BE2C (cell line): Measurements from ENCODE around the gene DOK7.

ENCODE experiments used
- DNase-seq: peaks from one replicate; pipeline ENCODE4 v3.0.0-alpha.2; 2020
- H3K27me3 ChIP-seq: fragments of 250-450 bp; sonication (Bioruptor Pico); 2 replicates; pipeline ENCODE4 v1.5.1; 2020; ENCODE audit warnings: mild to moderate bottlenecking
- H3K36me3 ChIP-seq: fragments of 250-450 bp; sonication (Bioruptor Pico); 2 replicates; pipeline ENCODE4 v1.5.1; 2020; ENCODE audit warnings: mild to moderate bottlenecking
- H3K4me1 ChIP-seq: fragments of 250-450 bp; sonication (Bioruptor Pico); 2 replicates; pipeline ENCODE4 v1.5.1; 2020
- H3K4me3 ChIP-seq: 2 replicates; pipeline ENCODE4 v1.5.1; 2011; ENCODE audit warnings: low read depth, low read length
- H3K9me3 ChIP-seq: fragments of 250-450 bp; sonication (Bioruptor Pico); 2 replicates; pipeline ENCODE4 v1.5.1; 2020
- TF ChIP-seq, protein P1 (sequence below): IDR thresholded peaks from 2 replicates; pipeline ENCODE4 v1.5.1; 2012; ENCODE audit warnings: mild to moderate bottlenecking, low read depth, low read length

Gene DOK7

DNA sequence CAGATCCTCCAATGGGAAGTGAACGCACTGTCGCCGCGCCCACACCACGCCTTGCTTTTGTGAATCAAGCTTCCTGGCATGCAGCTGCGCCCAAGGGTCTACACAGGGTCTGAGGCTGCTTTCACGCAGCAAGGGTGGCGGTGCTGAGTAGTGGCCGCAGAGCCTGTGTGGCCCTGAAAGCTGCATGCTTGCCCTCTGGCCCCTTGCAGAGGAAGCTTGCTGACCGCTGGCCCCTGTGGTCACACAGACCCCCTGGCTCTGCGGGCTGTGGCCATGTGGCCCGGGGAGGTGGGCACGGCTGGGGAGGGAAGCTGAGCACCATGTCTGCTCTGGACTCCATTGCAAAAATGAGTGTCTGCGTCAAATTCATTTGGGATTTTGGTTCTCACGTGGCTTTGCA lies 8.8 kb downstream of the DOK7 start:
- Histone ChIP-seq H3K4me1 (no peaks in the 10 kb centered on the region), H3K4me3 (no peak overlapping the region), H3K9me3 (no peaks in the 10 kb centered on the region), H3K36me3 (no peaks in the 10 kb centered on the region), H3K27me3 (no peaks in the 10 kb centered on the region)
- no peak for DNase-seq
- TF ChIP-seq, protein P1, sequence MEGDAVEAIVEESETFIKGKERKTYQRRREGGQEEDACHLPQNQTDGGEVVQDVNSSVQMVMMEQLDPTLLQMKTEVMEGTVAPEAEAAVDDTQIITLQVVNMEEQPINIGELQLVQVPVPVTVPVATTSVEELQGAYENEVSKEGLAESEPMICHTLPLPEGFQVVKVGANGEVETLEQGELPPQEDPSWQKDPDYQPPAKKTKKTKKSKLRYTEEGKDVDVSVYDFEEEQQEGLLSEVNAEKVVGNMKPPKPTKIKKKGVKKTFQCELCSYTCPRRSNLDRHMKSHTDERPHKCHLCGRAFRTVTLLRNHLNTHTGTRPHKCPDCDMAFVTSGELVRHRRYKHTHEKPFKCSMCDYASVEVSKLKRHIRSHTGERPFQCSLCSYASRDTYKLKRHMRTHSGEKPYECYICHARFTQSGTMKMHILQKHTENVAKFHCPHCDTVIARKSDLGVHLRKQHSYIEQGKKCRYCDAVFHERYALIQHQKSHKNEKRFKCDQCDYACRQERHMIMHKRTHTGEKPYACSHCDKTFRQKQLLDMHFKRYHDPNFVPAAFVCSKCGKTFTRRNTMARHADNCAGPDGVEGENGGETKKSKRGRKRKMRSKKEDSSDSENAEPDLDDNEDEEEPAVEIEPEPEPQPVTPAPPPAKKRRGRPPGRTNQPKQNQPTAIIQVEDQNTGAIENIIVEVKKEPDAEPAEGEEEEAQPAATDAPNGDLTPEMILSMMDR, result no peak

DNA sequence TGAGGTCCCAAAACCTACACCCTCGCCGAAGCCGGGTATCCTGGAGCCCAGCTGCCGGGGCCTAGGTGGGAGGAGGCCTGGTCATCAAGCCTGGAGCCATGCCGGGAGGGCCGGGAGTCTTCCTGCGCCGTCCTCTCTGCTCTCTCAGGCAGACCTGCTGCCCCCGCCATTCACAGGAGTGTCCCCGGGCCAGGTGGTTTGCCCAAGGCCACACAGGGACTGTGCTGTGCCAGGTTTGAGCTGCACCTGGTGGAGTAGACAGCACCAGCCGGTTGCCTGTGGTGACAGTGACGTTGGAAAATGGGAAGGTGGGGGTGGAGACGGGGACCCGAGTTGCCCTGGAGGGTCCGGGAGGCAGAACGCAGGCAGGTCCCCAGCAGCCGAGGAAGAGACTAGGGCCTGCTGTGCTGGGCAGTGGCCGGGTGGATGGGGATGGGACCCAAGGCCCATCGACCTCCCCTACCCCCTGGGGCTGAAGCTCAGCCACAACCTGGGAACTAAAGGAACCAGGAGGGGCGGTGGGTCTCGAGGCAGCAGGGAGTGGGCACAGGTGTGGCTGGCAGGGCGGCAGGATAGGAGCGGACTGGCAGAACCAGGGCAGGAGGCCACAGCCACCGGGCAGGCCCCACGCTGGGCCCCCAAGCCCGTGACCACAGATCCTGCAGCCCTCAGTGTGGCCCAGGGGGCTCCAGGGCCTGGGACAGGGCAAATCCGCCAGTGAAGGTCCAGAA lies 9.5 kb downstream of the DOK7 start:
- Histone ChIP-seq H3K27me3 (no peaks in the 10 kb centered on the region), H3K4me3 (no peak overlapping the region), H3K4me1 (no peaks in the 10 kb centered on the region), H3K36me3 (no peaks in the 10 kb centered on the region), H3K9me3 (no peaks in the 10 kb centered on the region)
- TF ChIP-seq, protein P1, result no peak
- DNase-seq, result no peak

DNA sequence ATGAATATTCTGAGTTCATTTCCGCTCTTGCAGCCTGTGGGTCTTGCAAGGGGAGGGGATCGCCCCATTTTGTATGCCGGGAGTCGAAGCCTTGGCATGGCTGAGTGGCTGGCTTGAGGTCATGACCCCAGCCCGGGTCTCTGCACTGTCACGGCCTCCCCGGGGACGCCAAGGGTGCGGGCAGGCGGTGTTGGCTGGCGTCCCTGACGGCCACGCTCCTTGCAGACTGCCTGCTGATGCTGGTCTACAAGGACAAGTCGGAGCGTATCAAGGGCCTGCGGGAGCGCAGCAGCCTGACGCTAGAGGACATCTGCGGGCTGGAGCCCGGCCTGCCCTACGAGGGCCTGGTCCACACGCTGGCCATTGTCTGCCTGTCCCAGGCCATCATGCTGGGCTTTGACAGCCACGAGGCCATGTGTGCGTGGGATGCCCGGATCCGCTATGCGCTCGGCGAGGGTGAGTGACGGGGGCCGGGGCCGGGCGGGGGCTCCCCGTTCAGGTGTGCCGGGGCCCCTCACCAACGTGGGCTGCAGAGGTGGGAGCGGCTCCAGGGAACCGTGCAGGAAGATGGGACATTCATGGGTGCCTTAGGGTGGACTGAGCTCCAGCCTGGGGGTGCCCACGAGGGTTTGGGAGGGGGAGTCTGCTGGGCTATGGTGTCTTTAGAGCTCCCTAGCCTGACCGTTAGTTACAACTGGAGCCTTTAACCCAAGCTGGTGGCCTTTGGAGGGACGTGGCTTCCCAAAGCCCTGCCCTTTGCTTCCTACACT lies 10.3 kb downstream of the DOK7 start:
- no peaks in the 10 kb centered on the region for H3K4me1 ChIP-seq
- DNase-seq, result no peak
- no peaks in the 10 kb centered on the region for H3K9me3 ChIP-seq
- TF ChIP-seq, protein P1, result no peak
- no peaks in the 10 kb centered on the region for H3K36me3 ChIP-seq
- H3K4me3 ChIP-seq, result no peak overlapping the region
- no peaks in the 10 kb centered on the region for H3K27me3 ChIP-seq

DNA sequence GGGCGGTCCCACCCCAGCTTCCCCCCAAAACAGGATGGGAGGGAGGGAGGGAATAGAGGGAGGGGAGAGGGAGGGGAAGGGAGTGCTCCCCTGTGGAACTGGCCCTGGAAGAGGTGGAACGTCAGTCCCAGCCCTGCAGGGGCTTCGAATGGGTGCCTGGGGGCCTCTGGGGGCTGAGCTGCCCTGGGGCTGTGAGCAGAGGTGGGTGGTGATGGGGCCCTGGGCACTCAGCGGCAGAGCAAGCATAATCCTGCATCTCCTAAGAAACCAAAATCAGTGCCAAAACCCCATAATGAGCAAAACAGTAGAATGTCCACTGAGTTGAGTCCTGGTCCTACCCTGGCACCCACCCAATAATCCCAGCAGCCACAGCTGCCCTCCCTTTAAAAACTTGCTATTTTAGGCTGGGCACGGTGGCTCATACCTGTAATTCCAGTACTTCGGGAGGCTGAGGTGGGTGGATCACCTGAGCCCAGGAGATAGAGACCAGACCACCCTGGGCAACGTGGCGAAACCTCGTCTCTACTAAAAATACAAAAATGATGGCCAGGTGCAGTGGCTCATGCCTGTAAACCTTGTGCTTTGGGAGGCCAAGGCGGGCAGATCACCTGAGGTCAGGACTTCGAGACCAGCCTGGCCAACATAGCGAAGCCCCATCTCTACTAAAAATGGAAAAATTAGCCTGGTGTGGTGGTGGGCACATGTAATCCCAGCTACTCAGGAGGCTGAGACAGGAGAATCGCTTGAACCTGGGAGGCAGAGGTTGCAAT lies 11.1 kb downstream of the DOK7 start:
- H3K36me3 ChIP-seq, result no peaks in the 10 kb centered on the region
- no peak for DNase-seq
- no peak overlapping the region for H3K4me3 ChIP-seq
- H3K9me3 ChIP-seq, result no peaks in the 10 kb centered on the region
- H3K4me1 ChIP-seq, result no peaks in the 10 kb centered on the region
- H3K27me3 ChIP-seq, result no peaks in the 10 kb centered on the region
- TF ChIP-seq, protein P1, result no peak

DNA sequence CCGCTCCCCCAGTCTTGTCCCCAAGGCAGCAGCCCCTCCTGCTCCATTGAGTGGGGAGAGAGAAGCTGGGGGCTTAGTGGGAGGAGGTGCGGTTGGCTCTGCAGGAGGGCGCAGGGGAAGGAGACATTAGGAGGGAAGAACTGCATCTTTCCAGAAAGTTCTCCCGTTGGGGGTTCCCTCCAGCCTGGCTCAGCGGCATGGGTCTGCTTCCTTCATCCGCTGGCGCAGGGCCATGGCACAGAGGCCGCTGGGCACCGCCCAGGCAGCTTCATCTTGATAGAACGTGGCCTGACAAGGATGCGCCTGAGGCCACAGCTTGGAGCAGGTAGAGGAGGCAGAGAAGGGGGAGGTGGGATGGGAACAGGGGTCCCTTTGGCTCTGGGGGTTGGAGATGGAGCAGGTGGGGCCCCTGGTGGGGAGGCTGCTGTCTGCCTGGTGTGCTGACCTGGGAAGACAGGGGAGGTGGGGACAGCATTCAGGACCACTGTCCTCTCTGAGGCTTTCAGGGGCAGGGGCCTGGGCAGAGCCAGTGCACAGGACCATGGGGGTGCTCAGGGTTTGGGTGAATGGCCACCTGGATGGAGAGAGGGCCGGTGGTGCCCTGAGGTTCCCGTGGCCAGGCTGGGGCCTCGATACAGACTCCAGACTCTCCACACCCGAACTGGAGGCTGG lies 12.1 kb downstream of the DOK7 start:
- Histone ChIP-seq H3K4me3 (no peak overlapping the region), H3K4me1 (no peaks in the 10 kb centered on the region), H3K36me3 (no peaks in the 10 kb centered on the region), H3K27me3 (no peaks in the 10 kb centered on the region), H3K9me3 (no peaks in the 10 kb centered on the region)
- TF ChIP-seq, protein P1, result no peak
- DNase-seq, result no peak
